GM23338 (cell line): ENCODE results near the gene GRM2. TPM values are rescaled to one million over a fixed set of nuclear protein-coding genes. Genes with fewer than 3 reads are reported as not detected.

Experiments
- ATAC-seq: fragments of 200-7000 bp; cut with Tn5 transposase; 3 replicates; pipeline ENCODE4 v1.9.1; 2020
- DNase-seq: peaks from one replicate; pipeline ENCODE4 v3.0.0-alpha.2; 2015; ENCODE audit warnings: low spot score
- H2AFZ ChIP-seq: fragments of 200-600 bp; sonication (generic); 2 replicates; pipeline ENCODE4 v1.8.0; 2016; ENCODE audit warnings: antibody characterized with exemption, mild to moderate bottlenecking, moderate library complexity
- H3F3A ChIP-seq: fragments of 200-600 bp; sonication (generic); replicated peaks from 2 replicates; pipeline ENCODE4 v1.8.0; 2017; ENCODE audit warnings: antibody characterized with exemption, mixed run types, low read depth
- H3K27ac ChIP-seq: fragments of 200-600 bp; sonication (generic); 2 replicates; pipeline ENCODE4 v1.6.1; 2016; ENCODE audit warnings: low read depth
- H3K27me3 ChIP-seq: fragments of 200-600 bp; sonication (generic); 2 replicates; pipeline ENCODE4 v1.8.0; 2016; ENCODE audit warnings: mild to moderate bottlenecking, mixed run types, moderate library complexity; ENCODE audit not compliant: insufficient read depth
- H3K36me3 ChIP-seq: fragments of 200-600 bp; sonication (generic); 2 replicates; pipeline ENCODE4 v1.8.0; 2016; ENCODE audit warnings: mild to moderate bottlenecking; ENCODE audit not compliant: insufficient read depth
- H3K4me1 ChIP-seq: fragments of 200-600 bp; sonication (generic); 2 replicates; pipeline ENCODE4 v1.8.0; 2016; ENCODE audit warnings: mild to moderate bottlenecking, moderate library complexity; ENCODE audit not compliant: insufficient read depth
- H3K4me2 ChIP-seq: fragments of 200-600 bp; sonication (generic); 2 replicates; pipeline ENCODE4 v1.7.1; 2017; ENCODE audit warnings: mixed run types
- H3K4me3 ChIP-seq: fragments of 200-600 bp; sonication (generic); 2 replicates; pipeline ENCODE4 v1.6.1; 2016; ENCODE audit warnings: mixed run types
- H3K79me2 ChIP-seq: fragments of 200-600 bp; sonication (generic); replicated peaks from 2 replicates; pipeline ENCODE4 v1.8.0; 2017; ENCODE audit warnings: mild to moderate bottlenecking; ENCODE audit not compliant: insufficient read depth
- H3K9me2 ChIP-seq: fragments of 200-600 bp; sonication (generic); 2 replicates; pipeline ENCODE4 v1.8.0; 2017; ENCODE audit not compliant: insufficient read depth
- H4K20me1 ChIP-seq: fragments of 200-600 bp; sonication (generic); replicated peaks from 2 replicates; pipeline ENCODE4 v1.8.0; 2017; ENCODE audit warnings: mild to moderate bottlenecking; ENCODE audit not compliant: insufficient read depth
- H3K27ac Mint-ChIP-seq: 2 replicates; pipeline ENCODE4 v1.8.0; 2020; ENCODE audit warnings: inconsistent platforms, mild to moderate bottlenecking, moderate library complexity, mixed read lengths
- H3K27me3 Mint-ChIP-seq: 3 replicates; pipeline ENCODE4 v1.8.0; 2022; ENCODE audit warnings: low read depth, mild to moderate bottlenecking, moderate library complexity, mixed read lengths, inconsistent platforms; ENCODE audit not compliant: insufficient read depth, poor library complexity
- H3K36me3 Mint-ChIP-seq: 3 replicates; pipeline ENCODE4 v1.8.0; 2021; ENCODE audit warnings: low read depth, mild to moderate bottlenecking, inconsistent platforms, moderate library complexity, mixed read lengths
- H3K4me1 Mint-ChIP-seq: 3 replicates; pipeline ENCODE4 v1.8.0; 2020; ENCODE audit warnings: mild to moderate bottlenecking, inconsistent platforms, mixed read lengths
- H3K4me3 Mint-ChIP-seq: 3 replicates; pipeline ENCODE4 v1.8.0; 2021; ENCODE audit warnings: moderate library complexity, mild to moderate bottlenecking, inconsistent platforms, mixed read lengths
- H3K9me3 Mint-ChIP-seq: 3 replicates; pipeline ENCODE4 v1.8.0; 2020; ENCODE audit warnings: moderate library complexity, mild to moderate bottlenecking, inconsistent platforms, mixed read lengths
- CREB1 ChIP-seq: fragments of 250-450 bp; sonication (Bioruptor Pico); IDR thresholded peaks from 2 replicates; pipeline ENCODE4 v1.5.0; 2020; ENCODE audit warnings: low read depth, mild to moderate bottlenecking, moderate library complexity
- CTCF ChIP-seq, 2 experiments: fragments of 200-600 bp in 1 of 2; sonication (generic) in 1 of 2; conservative IDR thresholded peaks; 2 replicates each; pipeline versions ENCODE4 v1.5.1 to v1.6.1; 2016 to 2017; ENCODE audit warnings: antibody characterized with exemption in 2 of 2, low read depth in 2 of 2, mild to moderate bottlenecking in 2 of 2, moderate library complexity in 1 of 2
- ETS1 ChIP-seq: IDR thresholded peaks from 2 replicates; pipeline ENCODE4 v1.6.1; 2016; ENCODE audit warnings: antibody characterized with exemption
- JUNB ChIP-seq: IDR thresholded peaks from one replicate; pipeline ENCODE4 v1.6.1; 2016; ENCODE audit warnings: antibody characterized with exemption; ENCODE audit not compliant: unreplicated experiment
- NANOG ChIP-seq: IDR thresholded peaks from 2 replicates; pipeline ENCODE4 v1.6.1; 2016; ENCODE audit warnings: antibody characterized with exemption, borderline replicate concordance
- POLR2AphosphoS5 ChIP-seq: IDR thresholded peaks from 2 replicates; pipeline ENCODE4 v1.6.1; 2016; ENCODE audit warnings: antibody characterized with exemption, low read depth
- STAT1 ChIP-seq: IDR thresholded peaks from one replicate; pipeline ENCODE4 v1.6.1; 2016; ENCODE audit warnings: antibody characterized with exemption; ENCODE audit not compliant: unreplicated experiment
- ZNF114 ChIP-seq: fragments of 250-450 bp; sonication (Bioruptor Pico); IDR thresholded peaks from 2 replicates; pipeline ENCODE4 v1.5.0; 2020; ENCODE audit warnings: mild to moderate bottlenecking, moderate library complexity
- ZNF331 ChIP-seq: fragments of 250-450 bp; sonication (Bioruptor Pico); IDR thresholded peaks from 2 replicates; pipeline ENCODE4 v1.5.0; 2020; ENCODE audit warnings: low read depth, mild to moderate bottlenecking, moderate library complexity
- ZNF462 ChIP-seq: fragments of 250-450 bp; sonication (Bioruptor Pico); IDR thresholded peaks from 2 replicates; pipeline ENCODE4 v1.5.0; 2020; ENCODE audit warnings: mild to moderate bottlenecking, moderate library complexity
- polyA plus RNA-seq: library from polyadenylated mRNA; unstranded; fragments of >200 nt; fragmentation: Nextera tagmentation; extraction: Ambion mirVana; gene quantifications from 2 replicates; pipeline ENCODE4 v1.2.1, GENCODE V29; 2016
- total RNA-seq: library from RNA; depleted of rRNA; stranded (reverse); fragments of >200 nt; shearing (Covaris generic); gene quantifications from 2 replicates; pipeline ENCODE4 v1.2.3, GENCODE V29; 2014

Gene GRM2
- total and polyA plus RNA-seq, 2 experiments from 2014 or later: 2.1 to 5.1 TPM

GRCh38 chr3:51678641-51679040 is 28.2 kb upstream of the GRM2 start (continued):
- TF ChIP-seq ZNF462 (CRISPR knock-in tag) (no peak), CTCF (conservative IDR thresholded peaks at IDR 0.05; ENCODE audit: low read depth in 2 of 2) (no peak), POLR2AphosphoS5 (no peak), ZNF114 (no peak)

GRCh38 chr3:51679318-51679717 is 27.6 kb upstream of the GRM2 start:
- Histone ChIP-seq H3K9me2 (no peaks in the 10 kb centered on the region), H3K4me2 (no peak overlapping the region), H3K4me1 (no peaks in the 10 kb centered on the region; the same call in 1 of the 2 replicates), H3F3A (no peaks in the 10 kb centered on the region), H3K36me3 (no peaks in the 10 kb centered on the region), H3K79me2 (no peaks in the 10 kb centered on the region), H4K20me1 (no peaks in the 10 kb centered on the region), H2AFZ (no peak overlapping the region), H3K27me3 (no peaks in the 10 kb centered on the region), H3K4me3 (no peak overlapping the region), H3K27ac (no peak overlapping the region)
- H3K4me3 Mint-ChIP-seq: no peak overlapping the region
- no peak for DNase-seq
- no peak for ATAC-seq
- no peak overlapping the region for H3K27ac Mint-ChIP-seq
- H3K4me1 Mint-ChIP-seq: peaks cover 16% of the 10 kb centered on the region
- peaks cover 9% of the 10 kb centered on the region for H3K27me3 Mint-ChIP-seq
- no peaks in the 10 kb centered on the region; the same call in 2 of the 3 replicates for H3K36me3 Mint-ChIP-seq
- H3K9me3 Mint-ChIP-seq: no peaks in the 10 kb centered on the region
- TF ChIP-seq ZNF331 (no peak), STAT1 (no peak), ETS1 (no peak), NANOG (no peak), CREB1 (CRISPR knock-in tag) (no peak), CTCF (conservative IDR thresholded peaks at IDR 0.05; ENCODE audit: low read depth in 2 of 2) (no peak), JUNB (no peak)
